ENCODE data around the gene MFGE8.
A peak's percentile ranks its signal among the peaks of the same experiment; 100 is the strongest.

The MFGE8 gene

GRCh38 chr15:88897456-88898194 is 15.6 kb downstream of the MFGE8 start:
- no peak for DNase-seq

GRCh38 chr15:88897142-88897455 is 16.1 kb downstream of the MFGE8 start:
- no peak for DNase-seq

- no peak for DNase-seq
Measured at GRCh38 chr15:88896333-88897033, 16.7 kb downstream of the MFGE8 start.

- DNase-seq, result no peak
Measured at GRCh38 chr15:88894819-88895767, 18.1 kb downstream of the MFGE8 start, which contains the start of gene HAPLN3. Gene HAPLN3 (minus strand): TSS chr15:88895544. CDS start chr15:88887298, 8,246 bp downstream.

GRCh38 chr15:88894348-88894818 is 18.8 kb downstream of the MFGE8 start:
- peak; percentile 30 for DNase-seq

- no peak for DNase-seq
Measured at GRCh38 chr15:88891540-88892254, 21.5 kb downstream of the MFGE8 start.

- DNase-seq, result no peak
Measured at GRCh38 chr15:88890495-88890894, 22.7 kb downstream of the MFGE8 start.

GRCh38 chr15:88888719-88889118 is 24.5 kb downstream of the MFGE8 start:
- no peak for DNase-seq

GRCh38 chr15:88887068-88887580 is 26.1 kb downstream of the MFGE8 start:
- DNase-seq, result no peak

- DNase-seq, result no peak
Measured at GRCh38 chr15:88882785-88883184, 30.4 kb downstream of the MFGE8 start.

GRCh38 chr15:88881775-88882174 is 31.4 kb downstream of the MFGE8 start:
- DNase-seq, result no peak

- DNase-seq, result no peak
Measured at GRCh38 chr15:88880944-88881740, 32.0 kb downstream of the MFGE8 start.

GRCh38 chr15:88878720-88879184 is 34.4 kb downstream of the MFGE8 start:
- DNase-seq, result no peak

- DNase-seq, result no peak
Measured at GRCh38 chr15:88877906-88878305, 35.3 kb downstream of the MFGE8 start.

GRCh38 chr15:88877415-88877814 is 35.8 kb downstream of the MFGE8 start:
- DNase-seq, result no peak

- no peak for DNase-seq
Measured at GRCh38 chr15:88876573-88876972, 36.6 kb downstream of the MFGE8 start.

- DNase-seq, result no peak
Measured at GRCh38 chr15:88874684-88875083, 38.5 kb downstream of the MFGE8 start.

GRCh38 chr15:88874275-88874674 is 38.9 kb downstream of the MFGE8 start:
- DNase-seq, result no peak

GRCh38 chr15:88873786-88874185 is 39.4 kb downstream of the MFGE8 start:
- DNase-seq, result no peak

GRCh38 chr15:88872706-88873105 is 40.5 kb downstream of the MFGE8 start:
- no peak for DNase-seq

GRCh38 chr15:88872106-88872505 is 41.1 kb downstream of the MFGE8 start:
- no peak for DNase-seq
